Mucosa of descending colon (tissue), 3 donors: ENCODE data around the gene GLRX3. TPM values are rescaled to one million over a fixed set of nuclear protein-coding genes. Genes with fewer than 3 reads are reported as not detected.

Experiments
- ATAC-seq: fragments of 200-7000 bp; cut with Tn5 transposase; one replicate; pipeline ENCODE4 v1.9.1; 2020; ENCODE audit warnings: mild to moderate bottlenecking, moderate library complexity
- DNase-seq, 3 donors: peaks; one replicate each; pipeline ENCODE4 v3.0.0-alpha.2; 2020
- H3K36me3 ChIP-seq: fragments of 200-600 bp; one replicate; pipeline ENCODE4 v1.8.0; 2021; ENCODE audit warnings: low read depth, mild to moderate bottlenecking
- H3K4me1 ChIP-seq: fragments of 200-600 bp; one replicate; pipeline ENCODE4 v1.8.0; 2021; ENCODE audit warnings: low read depth, mild to moderate bottlenecking
- H3K4me3 ChIP-seq: fragments of 200-600 bp; one replicate; pipeline ENCODE4 v1.8.0; 2021; ENCODE audit warnings: mild to moderate bottlenecking
- H3K9me3 ChIP-seq: fragments of 200-600 bp; one replicate; pipeline ENCODE4 v1.8.0; 2021; ENCODE audit warnings: mild to moderate bottlenecking
- intact Hi-C, 2 donors: fragments of 100-400 bp; cut with DNase I in 1 of 2; cut with micrococcal nuclease in 1 of 2; formaldehyde crosslinking; loops; one replicate each; pipeline versions ENCODE4 v1.11.0 to v1.11.1; 2022; cut with DNase I, micrococcal nuclease
- total RNA-seq, 3 donors: library from RNA; stranded (reverse); fragmentation: NEBNext Ultra II Directional in 2 of 3; extraction: Animal tissue kit (Norgen Biotek cat#: 25700) in 2 of 3; gene quantifications; one replicate each; pipeline versions ENCODE4 v1.2.1 to v1.2.4, GENCODE V29; 2021 to 2023
- TF ChIP-seq, protein P1 (sequence below): fragments of 200-600 bp; IDR thresholded peaks from one replicate; pipeline ENCODE4 v1.8.0; 2022; ENCODE audit warnings: antibody characterized with exemption, mild to moderate bottlenecking
- donor health status: DM: no; HTN: no; CAD: no; lungs with moderate emphysema.
- donor health status: DM: no; HTN: no; CAD: no.
- donor health status: DM: no; HTN: yes; CAD: no.

Gene GLRX3
- total RNA-seq, 3 donors from 2014 or later: 44.3 to 58.2 (median 57.2) TPM

DNA sequence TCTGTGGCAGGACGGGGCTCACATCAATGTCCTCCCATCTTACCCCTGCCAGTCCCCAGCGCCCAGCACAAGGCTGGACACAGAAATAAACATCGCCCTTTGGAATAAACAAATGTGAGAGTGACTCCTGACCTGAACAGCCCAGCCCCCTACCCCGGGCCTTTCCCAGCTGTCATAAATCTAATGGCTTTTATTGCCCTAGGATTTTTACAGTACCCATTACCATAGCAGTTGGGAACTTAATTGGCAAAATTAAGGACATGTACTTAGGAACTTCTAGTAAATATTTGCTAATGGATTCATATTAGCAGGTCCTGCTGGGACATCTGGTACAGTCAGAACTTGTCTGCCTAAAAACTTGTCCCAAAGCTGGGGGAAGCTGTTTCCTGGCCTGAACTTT, 76.6 kb downstream of the GLRX3 start:
- TF ChIP-seq, protein P1, sequence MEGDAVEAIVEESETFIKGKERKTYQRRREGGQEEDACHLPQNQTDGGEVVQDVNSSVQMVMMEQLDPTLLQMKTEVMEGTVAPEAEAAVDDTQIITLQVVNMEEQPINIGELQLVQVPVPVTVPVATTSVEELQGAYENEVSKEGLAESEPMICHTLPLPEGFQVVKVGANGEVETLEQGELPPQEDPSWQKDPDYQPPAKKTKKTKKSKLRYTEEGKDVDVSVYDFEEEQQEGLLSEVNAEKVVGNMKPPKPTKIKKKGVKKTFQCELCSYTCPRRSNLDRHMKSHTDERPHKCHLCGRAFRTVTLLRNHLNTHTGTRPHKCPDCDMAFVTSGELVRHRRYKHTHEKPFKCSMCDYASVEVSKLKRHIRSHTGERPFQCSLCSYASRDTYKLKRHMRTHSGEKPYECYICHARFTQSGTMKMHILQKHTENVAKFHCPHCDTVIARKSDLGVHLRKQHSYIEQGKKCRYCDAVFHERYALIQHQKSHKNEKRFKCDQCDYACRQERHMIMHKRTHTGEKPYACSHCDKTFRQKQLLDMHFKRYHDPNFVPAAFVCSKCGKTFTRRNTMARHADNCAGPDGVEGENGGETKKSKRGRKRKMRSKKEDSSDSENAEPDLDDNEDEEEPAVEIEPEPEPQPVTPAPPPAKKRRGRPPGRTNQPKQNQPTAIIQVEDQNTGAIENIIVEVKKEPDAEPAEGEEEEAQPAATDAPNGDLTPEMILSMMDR: no peak
- no peak for ATAC-seq

DNA sequence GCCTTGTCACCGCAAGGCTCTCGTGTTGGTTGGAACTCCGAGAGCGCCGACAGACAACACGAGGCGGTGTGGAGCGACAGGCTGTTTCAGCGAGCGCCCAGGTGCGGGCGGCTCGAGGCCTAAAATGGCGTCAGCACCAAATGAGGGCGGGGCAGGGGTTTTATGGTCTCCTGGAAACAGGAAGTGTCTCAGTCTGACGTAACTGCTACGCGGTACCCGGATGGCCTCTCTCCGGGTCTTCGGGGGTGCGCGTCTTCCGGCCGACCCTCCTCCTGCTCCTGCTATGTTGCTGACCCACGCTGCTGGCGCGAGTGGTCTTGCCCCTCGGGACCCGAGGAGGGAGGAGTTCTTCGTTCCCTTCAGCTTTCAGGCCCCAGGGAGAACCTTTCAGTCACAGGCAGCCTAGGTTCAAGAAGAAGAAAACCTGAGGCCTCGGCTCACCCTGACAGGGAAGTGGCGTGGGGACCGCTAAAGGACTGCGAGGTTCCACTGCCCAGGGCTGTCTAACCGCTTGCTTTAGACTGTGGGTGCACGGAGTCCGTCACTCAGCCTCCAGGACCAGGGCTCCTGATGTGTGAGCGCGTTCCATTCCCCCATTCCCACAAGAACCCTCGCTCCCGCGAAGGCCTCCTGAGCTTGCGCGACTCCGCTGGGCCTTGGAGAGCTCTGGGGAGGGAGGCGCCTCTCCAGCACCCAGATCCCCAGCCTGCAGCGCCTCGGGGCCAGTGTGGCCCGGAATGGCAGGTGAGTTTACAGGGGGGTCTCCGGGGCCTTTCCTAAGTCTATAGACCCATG, 77.3 kb downstream of the GLRX3 start:
- Histone ChIP-seq H3K36me3 (no peaks in the 10 kb centered on the region), H3K9me3 (no peaks in the 10 kb centered on the region), H3K4me3 (no peak overlapping the region), H3K4me1 (no peaks in the 10 kb centered on the region)
- ATAC-seq: no peak
- intact Hi-C loops: no loop called here
- TF ChIP-seq, protein P1: no peak
- no peak for DNase-seq

More for the DNA sequence above, 76.6 kb downstream of the GLRX3 start:
- Histone ChIP-seq H3K36me3 (no peaks in the 10 kb centered on the region), H3K9me3 (no peaks in the 10 kb centered on the region), H3K4me1 (no peaks in the 10 kb centered on the region), H3K4me3 (no peak overlapping the region)
- DNase-seq: no peak
- intact Hi-C loops: no loop called here

DNA sequence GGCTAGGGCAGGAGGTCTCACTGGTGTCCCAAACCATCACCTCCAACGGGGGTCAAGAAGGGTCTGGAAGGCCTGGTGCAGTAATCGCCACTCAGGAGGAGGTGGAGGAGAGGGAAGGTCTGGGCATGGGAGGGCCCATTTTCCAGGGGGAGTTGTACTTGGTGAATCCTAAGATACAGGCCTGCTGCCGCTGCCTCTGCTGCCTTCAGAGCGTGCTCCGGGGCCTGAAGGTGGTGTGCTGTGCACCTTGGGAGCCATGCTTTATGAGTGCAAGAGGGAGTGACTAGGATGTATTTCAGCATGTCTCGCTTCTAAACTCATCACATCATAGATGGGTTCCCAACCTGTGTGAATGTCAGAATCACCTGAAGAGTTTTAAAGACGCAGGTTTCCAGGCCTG, 78.2 kb downstream of the GLRX3 start:
- ATAC-seq (no peak), DNase-seq (no peak)

DNA sequence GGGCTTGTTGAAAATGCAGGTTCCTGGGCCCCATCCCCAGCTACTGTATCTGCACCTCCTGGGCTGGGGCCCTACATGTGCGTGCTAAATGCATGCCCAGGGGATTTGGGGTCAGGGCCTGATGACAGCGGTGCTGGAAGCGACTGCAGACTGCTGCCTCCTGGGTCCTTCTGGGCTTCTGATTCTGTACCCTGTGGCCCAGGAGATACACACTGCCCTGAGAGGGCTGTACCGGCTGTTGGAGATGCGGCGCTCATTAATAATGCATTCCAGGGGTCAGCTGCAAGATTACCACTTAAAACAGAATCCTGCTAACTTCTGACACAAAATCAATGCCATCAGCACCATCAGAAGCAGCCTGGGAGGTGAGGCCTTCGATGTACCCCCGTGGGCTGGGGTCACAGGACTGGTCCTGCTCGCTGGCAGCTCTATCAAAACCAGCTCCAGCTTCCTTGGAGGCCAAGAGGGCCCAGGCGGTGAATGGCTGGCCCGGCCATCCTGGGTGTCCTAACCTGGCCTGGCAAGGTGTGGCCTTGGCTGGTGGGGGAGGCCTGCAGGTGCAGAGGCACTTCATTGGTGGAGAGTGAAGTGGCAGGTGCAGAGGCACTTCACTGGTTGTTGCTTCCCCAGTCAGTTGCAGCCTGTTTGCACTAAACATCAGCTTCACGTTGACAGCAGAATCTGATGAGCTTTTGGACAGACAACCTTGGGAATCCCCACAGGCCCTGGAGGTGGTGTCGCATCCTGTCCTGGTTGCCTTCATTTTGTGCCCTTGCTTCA, 79.2 kb downstream of the GLRX3 start:
- Histone ChIP-seq H3K4me1 (no peaks in the 10 kb centered on the region), H3K4me3 (no peak overlapping the region), H3K9me3 (no peaks in the 10 kb centered on the region), H3K36me3 (no peaks in the 10 kb centered on the region)
- TF ChIP-seq, protein P1: no peak
- DNase-seq (no peak), ATAC-seq (no peak)
- intact Hi-C loops: no loop called here

More for the DNA sequence above, 78.2 kb downstream of the GLRX3 start:
- TF ChIP-seq, protein P1: no peak
- Histone ChIP-seq H3K9me3 (no peaks in the 10 kb centered on the region), H3K4me3 (no peak overlapping the region), H3K4me1 (no peaks in the 10 kb centered on the region), H3K36me3 (no peaks in the 10 kb centered on the region)
- intact Hi-C loops: no loop called here

DNA sequence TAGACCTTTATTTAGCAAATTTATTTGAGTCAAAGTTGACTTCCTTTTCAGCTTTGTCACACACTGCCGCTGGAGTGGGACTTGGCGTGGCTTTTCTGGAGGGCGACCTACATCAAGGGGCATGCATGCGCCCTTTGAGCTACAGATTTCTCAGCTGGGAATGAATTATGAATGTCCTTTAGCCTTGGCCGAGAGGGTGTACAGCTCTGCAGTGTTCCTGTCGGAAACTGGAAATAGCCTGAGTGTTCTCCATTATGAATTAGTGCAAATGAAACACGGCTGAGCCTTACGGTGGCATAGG, 79.7 kb downstream of the GLRX3 start:
- TF ChIP-seq, protein P1: no peak
- Histone ChIP-seq H3K36me3 (no peaks in the 10 kb centered on the region), H3K4me1 (no peaks in the 10 kb centered on the region), H3K4me3 (no peak overlapping the region), H3K9me3 (no peaks in the 10 kb centered on the region)
- ATAC-seq (no peak), DNase-seq (no peak)
- intact Hi-C loops: no loop called here
